KOPT-K1 (cell line): ENCODE data around the gene ME3.
"Not testable (repeated sequence)": the region's sequence is repeated elsewhere in the genome, so short reads cannot be mapped to it uniquely, and the experiment has no call there.

Experiments used
- H3K27ac ChIP-seq: fragments of 200-600 bp; sonication (generic); 2 replicates; pipeline ENCODE4 v1.5.1; 2016; ENCODE audit warnings: antibody characterized with exemption, mild to moderate bottlenecking, low read depth, low read length; ENCODE audit not compliant: poor library complexity, severe bottlenecking
- H3K36me3 ChIP-seq: fragments of 200-600 bp; sonication (generic); 2 replicates; pipeline ENCODE4 v1.5.1; 2017; ENCODE audit warnings: antibody characterized with exemption, mild to moderate bottlenecking, low read length, moderate library complexity; ENCODE audit not compliant: insufficient read depth
- H3K9me3 ChIP-seq: fragments of 200-600 bp; sonication (generic); 2 replicates; pipeline ENCODE4 v1.5.1; 2017; ENCODE audit warnings: antibody characterized with exemption, low read length, mild to moderate bottlenecking; ENCODE audit not compliant: insufficient read depth, poor library complexity, severe bottlenecking

Gene ME3

DNA sequence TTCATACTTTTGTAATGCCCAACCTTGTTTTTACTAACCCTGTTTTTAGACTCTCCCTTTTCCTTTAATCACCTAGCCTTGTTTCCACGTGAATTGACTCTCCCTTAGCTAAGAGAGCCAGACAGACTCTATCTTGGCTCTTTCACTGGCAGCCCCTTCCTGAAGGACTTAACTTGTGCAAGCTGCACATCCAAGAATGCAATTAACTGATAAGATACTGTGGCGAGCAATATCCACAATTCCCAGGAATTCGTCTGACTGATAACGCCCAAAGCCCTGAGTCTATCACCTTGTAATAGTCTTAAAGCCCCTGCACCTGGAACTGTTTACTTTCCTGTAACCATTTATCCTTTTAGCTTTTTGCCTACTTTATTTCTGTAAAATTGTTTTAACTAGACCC, 248.9 kb downstream of the ME3 start:
- H3K27ac ChIP-seq, H3K36me3 ChIP-seq, H3K9me3 ChIP-seq: not testable (repeated sequence)

- Histone ChIP-seq H3K27ac (no peak overlapping the region), H3K36me3 (no peaks in the 10 kb centered on the region), H3K9me3 (no peaks in the 10 kb centered on the region)
Observed at GRCh38 chr11:86422371-86422770, 250.0 kb downstream of the ME3 start.

GRCh38 chr11:86421946-86422345, 250.5 kb downstream of the ME3 start:
- Histone ChIP-seq H3K9me3 (no peaks in the 10 kb centered on the region), H3K36me3 (no peaks in the 10 kb centered on the region), H3K27ac (no peak overlapping the region)

GRCh38 chr11:86418917-86419316, 253.5 kb downstream of the ME3 start:
- Histone ChIP-seq H3K27ac (no peak overlapping the region), H3K36me3 (no peaks in the 10 kb centered on the region), H3K9me3 (no peaks in the 10 kb centered on the region)

DNA sequence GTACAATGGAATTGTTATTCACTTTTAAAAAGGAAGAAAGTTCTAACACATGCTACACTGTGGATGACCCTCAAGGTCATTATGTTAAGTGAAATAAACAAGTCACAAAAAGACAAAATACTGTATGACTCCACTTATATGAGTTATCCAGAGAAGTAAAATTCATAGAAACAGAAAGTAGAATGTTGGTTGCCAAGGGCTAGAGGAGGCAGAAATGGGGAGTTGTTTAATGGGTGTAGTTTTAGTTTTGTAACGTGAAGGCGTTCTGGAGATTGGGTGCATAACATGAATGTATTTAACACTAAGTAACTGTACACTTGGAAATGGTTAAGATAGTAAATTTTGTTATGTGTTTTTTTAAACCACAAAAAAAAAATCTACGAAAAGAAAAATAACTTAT, 253.9 kb downstream of the ME3 start:
- Histone ChIP-seq H3K36me3 (no peaks in the 10 kb centered on the region), H3K27ac (no peak overlapping the region), H3K9me3 (no peaks in the 10 kb centered on the region)

DNA sequence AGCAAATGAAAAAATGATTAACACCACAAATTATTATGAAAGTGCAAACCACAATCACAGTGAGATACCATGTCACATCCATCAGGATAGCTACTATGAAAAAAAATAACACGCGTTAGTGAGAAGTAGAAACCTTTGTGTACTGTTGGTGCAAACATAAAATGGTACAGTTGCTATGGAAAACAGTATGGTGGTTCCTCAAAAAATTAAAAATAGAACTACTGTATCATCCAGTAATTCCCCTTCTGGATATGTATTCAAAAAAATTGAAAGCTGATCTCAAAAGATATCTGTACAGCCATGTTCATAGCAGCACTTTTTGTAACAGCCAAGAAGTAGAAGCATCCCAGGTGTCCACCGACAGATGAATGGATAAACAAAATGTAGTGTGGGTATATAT, 254.3 kb downstream of the ME3 start:
- Histone ChIP-seq H3K36me3 (no peaks in the 10 kb centered on the region), H3K27ac (no peak overlapping the region), H3K9me3 (no peaks in the 10 kb centered on the region)

GRCh38 chr11:86416951-86417350, 255.5 kb downstream of the ME3 start:
- H3K36me3 ChIP-seq, H3K9me3 ChIP-seq, H3K27ac ChIP-seq: not testable (repeated sequence)

- Histone ChIP-seq H3K27ac (no peak overlapping the region), H3K36me3 (no peaks in the 10 kb centered on the region)
Observed at GRCh38 chr11:86416494-86416893, 255.9 kb downstream of the ME3 start.

GRCh38 chr11:86415026-86415425, 257.4 kb downstream of the ME3 start:
- H3K27ac ChIP-seq = no peak overlapping the region
- no peaks in the 10 kb centered on the region for H3K9me3 ChIP-seq
- H3K36me3 ChIP-seq = no peaks in the 10 kb centered on the region

More at GRCh38 chr11:86416494-86416893, 255.9 kb downstream of the ME3 start:
- no peaks in the 10 kb centered on the region for H3K9me3 ChIP-seq

- H3K9me3 ChIP-seq = no peaks in the 10 kb centered on the region
- H3K27ac ChIP-seq = no peak overlapping the region
- no peaks in the 10 kb centered on the region for H3K36me3 ChIP-seq
Observed at GRCh38 chr11:86414032-86414431, 258.4 kb downstream of the ME3 start.

- H3K36me3 ChIP-seq = no peaks in the 10 kb centered on the region
- H3K9me3 ChIP-seq = no peaks in the 10 kb centered on the region
Observed at GRCh38 chr11:86408845-86409244, 263.6 kb downstream of the ME3 start.

DNA sequence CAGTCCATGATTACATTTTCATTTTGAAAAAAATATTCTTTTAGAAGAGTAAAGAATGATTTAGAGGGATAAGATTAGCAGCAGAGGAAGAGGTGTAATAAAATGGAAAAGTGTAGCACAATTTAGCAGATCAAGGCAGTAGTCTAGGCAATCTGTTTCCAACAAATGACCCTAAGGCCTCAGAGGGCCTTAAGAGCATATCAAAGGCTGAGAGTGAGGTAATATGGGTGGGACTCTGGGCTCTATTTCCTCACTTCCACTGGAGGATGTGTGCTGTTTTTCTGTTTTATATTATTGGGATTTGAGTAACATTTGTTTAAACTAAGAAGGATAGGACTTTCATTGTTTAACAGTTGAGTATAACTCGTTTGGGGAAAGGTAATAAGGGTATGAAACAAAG, 269.0 kb downstream of the ME3 start:
- Histone ChIP-seq H3K27ac (no peak overlapping the region), H3K9me3 (no peaks in the 10 kb centered on the region), H3K36me3 (no peaks in the 10 kb centered on the region)

More at GRCh38 chr11:86408845-86409244, 263.6 kb downstream of the ME3 start:
- H3K27ac ChIP-seq = no peak overlapping the region

DNA sequence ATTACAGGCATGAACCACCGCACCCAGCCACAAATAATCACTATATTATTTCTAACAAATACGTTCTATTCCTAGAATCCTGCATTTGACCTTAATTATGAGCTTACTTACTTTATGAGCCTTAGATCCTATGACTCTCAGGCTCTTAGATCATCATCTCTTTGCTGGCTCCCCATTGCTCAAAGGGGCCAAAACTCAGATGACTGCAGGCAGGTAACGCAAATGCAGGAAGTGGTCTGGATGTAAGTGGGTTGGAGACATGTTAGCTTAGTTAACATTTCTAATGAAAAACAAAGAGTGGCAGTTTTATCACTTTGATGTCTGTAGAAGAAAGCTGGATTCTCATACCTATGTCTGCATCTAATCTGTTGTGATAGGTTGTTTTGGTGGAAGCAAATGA, 274.3 kb downstream of the ME3 start:
- H3K9me3 ChIP-seq = no peaks in the 10 kb centered on the region
- H3K36me3 ChIP-seq = no peaks in the 10 kb centered on the region
- H3K27ac ChIP-seq = no peak overlapping the region

GRCh38 chr11:86397351-86397750, 275.1 kb downstream of the ME3 start:
- no peak overlapping the region for H3K27ac ChIP-seq
- H3K9me3 ChIP-seq = no peaks in the 10 kb centered on the region
- H3K36me3 ChIP-seq = no peaks in the 10 kb centered on the region

GRCh38 chr11:86396396-86396795, 276.0 kb downstream of the ME3 start:
- no peak overlapping the region for H3K27ac ChIP-seq
- H3K9me3 ChIP-seq = no peaks in the 10 kb centered on the region
- no peaks in the 10 kb centered on the region for H3K36me3 ChIP-seq

DNA sequence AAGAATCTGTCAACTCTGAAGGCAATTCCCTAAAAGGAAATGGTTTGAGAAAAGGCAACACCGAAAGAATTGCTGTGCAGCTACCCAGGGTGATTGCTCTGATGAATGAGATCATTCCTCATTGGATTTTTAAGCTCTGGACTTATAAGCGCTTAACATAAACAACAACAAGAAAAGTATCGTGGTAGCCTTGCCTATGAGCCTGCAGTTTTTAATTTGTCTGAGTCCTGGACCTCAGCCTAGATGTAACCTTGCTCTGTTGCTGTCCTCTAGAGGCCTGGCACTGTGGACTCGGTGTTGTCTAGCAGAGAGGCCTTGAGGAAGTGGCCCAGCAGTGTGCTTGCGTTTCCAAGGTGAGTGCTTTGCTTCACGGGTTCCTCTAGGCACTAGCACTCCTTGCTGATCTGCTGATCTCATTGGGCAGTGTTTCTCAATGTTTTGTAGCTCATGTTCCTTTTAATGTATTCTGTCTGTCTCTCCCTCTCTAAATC, 277.3 kb downstream of the ME3 start:
- H3K9me3 ChIP-seq = no peaks in the 10 kb centered on the region
- H3K36me3 ChIP-seq = no peaks in the 10 kb centered on the region
- no peak overlapping the region for H3K27ac ChIP-seq
